Bronchial epithelial cell (primary cell): Measurements from ENCODE around the gene NDRG2. TPM values are rescaled to one million over a fixed set of nuclear protein-coding genes. Genes with fewer than 3 reads are reported as not detected.

Experiments
- DNase-seq: peaks from one replicate; pipeline ENCODE4 v3.0.0-alpha.2; 2010; ENCODE audit warnings: low read depth
- FAIRE-seq: peaks from 2 replicates; lab custom pipeline; 2011; peaks lifted over from hg19 to GRCh38; lab: Jason Lieb, UNC
- H3K27me3 ChIP-seq: 2 replicates; pipeline ENCODE4 v1.5.1; 2011; ENCODE audit warnings: low read length; ENCODE audit not compliant: control insufficient read depth, insufficient read depth
- H3K36me3 ChIP-seq: 2 replicates; pipeline ENCODE4 v1.5.1; 2011; ENCODE audit warnings: low read length; ENCODE audit not compliant: control insufficient read depth, insufficient read depth
- H3K4me3 ChIP-seq: 2 replicates; pipeline ENCODE4 v1.5.1; 2011; ENCODE audit warnings: mild to moderate bottlenecking, low read depth, low read length, control low read depth
- CTCF ChIP-seq: IDR thresholded peaks from 2 replicates; pipeline ENCODE4 v1.5.1; 2011; ENCODE audit warnings: mild to moderate bottlenecking, moderate library complexity, low read length, control low read depth, inconsistent platforms; ENCODE audit not compliant: insufficient read depth, severe bottlenecking
- total RNA-seq: library from RNA; depleted of rRNA; stranded (reverse); fragments of >200 nt; gene quantifications from 2 replicates; pipeline ENCODE4 v1.2.1, GENCODE V29; 2014

NDRG2 gene
- total RNA-seq, 1 donor from 2014 or later, result 9.2 TPM

- no peak for TF ChIP-seq CTCF
- peaks cover 5% of the 10 kb centered on the region for H3K27me3 ChIP-seq
- H3K4me3 ChIP-seq, result peak overlapping the region; percentile 63
- FAIRE-seq, result no peak
- no peak for DNase-seq
- no peaks in the 10 kb centered on the region for H3K36me3 ChIP-seq
Observed at GRCh38 chr14:21070610-21071224, 45.9 kb upstream of the NDRG2 start.

GRCh38 chr14:21070083-21070609, 45.3 kb upstream of the NDRG2 start, which contains the start of gene ARHGEF40:
Gene ARHGEF40 (plus strand): TSS chr14:21070304. CDS start chr14:21070397, 93 bp downstream.
- Histone ChIP-seq H3K27me3 (peaks cover 5% of the 10 kb centered on the region), H3K36me3 (no peaks in the 10 kb centered on the region), H3K4me3 (peak within 1 kb of the TSS; percentile 63)
- FAIRE-seq (no peak), DNase-seq (no peak)
- TF ChIP-seq CTCF, result no peak

- DNase-seq, result no peak
- no peaks in the 10 kb centered on the region for H3K36me3 ChIP-seq
- peak overlapping the region; percentile 63 for H3K4me3 ChIP-seq
- TF ChIP-seq CTCF, result no peak
- H3K27me3 ChIP-seq, result peaks cover 5% of the 10 kb centered on the region
- no peak for FAIRE-seq
Observed at GRCh38 chr14:21069388-21070082, 44.7 kb upstream of the NDRG2 start.

GRCh38 chr14:21068521-21069387, 43.9 kb upstream of the NDRG2 start:
- FAIRE-seq, result no peak
- Histone ChIP-seq H3K27me3 (peaks cover 5% of the 10 kb centered on the region), H3K4me3 (no peak overlapping the region), H3K36me3 (no peaks in the 10 kb centered on the region)
- TF ChIP-seq CTCF, result peak; percentile 65
- peak; percentile 35 for DNase-seq

GRCh38 chr14:21066882-21067502, 42.1 kb upstream of the NDRG2 start:
- peaks cover 5% of the 10 kb centered on the region for H3K27me3 ChIP-seq
- FAIRE-seq, result no peak
- DNase-seq, result peak; percentile 33

More at GRCh38 chr14:21066882-21067502, 42.1 kb upstream of the NDRG2 start:
- Histone ChIP-seq H3K36me3 (no peaks in the 10 kb centered on the region), H3K4me3 (no peak overlapping the region)
- peak; percentile 38 for TF ChIP-seq CTCF
